Frontal cortex (tissue), 4 donors: Measurements from ENCODE around the gene SLC16A2. TPM values are rescaled to one million over a fixed set of nuclear protein-coding genes. Genes with fewer than 3 reads are reported as not detected.

Experiments
- DNase-seq, 2 donors: peaks; one replicate each; pipeline ENCODE4 v3.0.0; 2012; ENCODE audit warnings: low spot score in 2 of 2
- FAIRE-seq: peaks from 2 replicates; lab custom pipeline; 2012; peaks lifted over from hg19 to GRCh38; lab: Jason Lieb, UNC
- small RNA-seq: library from RNA; depleted of rRNA; stranded (forward); fragments of <200 nt; gene quantifications from one replicate; pipeline ENCODE3, GENCODE V24; 2014
- total RNA-seq: library from RNA; depleted of rRNA; stranded (reverse); fragments of >200 nt; gene quantifications from one replicate; pipeline ENCODE4 v1.2.3, GENCODE V29; 2014
- donor health status: control.
- donor health status: control.
- donor health status: control.

SLC16A2 gene
- total RNA-seq, 1 donor from 2014 or later, result 13.0 TPM

- FAIRE-seq, result no peak
- no peak for DNase-seq
Observed at GRCh38 chrX:74529311-74529710, 108.0 kb downstream of the SLC16A2 start.

GRCh38 chrX:74531081-74531480 lies 109.8 kb downstream of the SLC16A2 start:
- FAIRE-seq (no peak), DNase-seq (no peak)

GRCh38 chrX:74534569-74535038 lies 113.3 kb downstream of the SLC16A2 start:
- DNase-seq (no peak), FAIRE-seq (no peak)

- FAIRE-seq, result no peak
Observed at GRCh38 chrX:74535086-74535407, 113.8 kb downstream of the SLC16A2 start.

GRCh38 chrX:74535408-74536151 lies 114.3 kb downstream of the SLC16A2 start:
- peak; percentile 49 to 54 for DNase-seq
- FAIRE-seq, result no peak

More at GRCh38 chrX:74535086-74535407, 113.8 kb downstream of the SLC16A2 start:
- no peak for DNase-seq

- DNase-seq (peak; percentile 46 to 74), FAIRE-seq (no peak)
Observed at GRCh38 chrX:74536152-74536831, 115.0 kb downstream of the SLC16A2 start.

- peak in 1 of 2 donors; percentile 3 for DNase-seq
- no peak for FAIRE-seq
Observed at GRCh38 chrX:74536832-74537371, 115.6 kb downstream of the SLC16A2 start.

GRCh38 chrX:74540635-74541249 lies 119.4 kb downstream of the SLC16A2 start:
- no peak for DNase-seq
- FAIRE-seq, result no peak

GRCh38 chrX:74545880-74546523 lies 124.7 kb downstream of the SLC16A2 start:
- FAIRE-seq (no peak), DNase-seq (no peak)

GRCh38 chrX:74546984-74547383 lies 125.7 kb downstream of the SLC16A2 start:
- no peak for DNase-seq
- no peak for FAIRE-seq

GRCh38 chrX:74550295-74550802 lies 129.1 kb downstream of the SLC16A2 start:
- FAIRE-seq (no peak), DNase-seq (peak in 1 of 2 donors; percentile 39)

GRCh38 chrX:74551934-74552333 lies 130.6 kb downstream of the SLC16A2 start:
- no peak for FAIRE-seq
- no peak for DNase-seq

GRCh38 chrX:74557378-74557777 lies 136.1 kb downstream of the SLC16A2 start:
- DNase-seq (no peak), FAIRE-seq (no peak)

- DNase-seq (no peak), FAIRE-seq (no peak)
Observed at GRCh38 chrX:74578137-74578536, 156.8 kb downstream of the SLC16A2 start.

GRCh38 chrX:74579597-74580198 lies 158.4 kb downstream of the SLC16A2 start:
- FAIRE-seq (no peak), DNase-seq (no peak)

Small RNA genes within 50 kb of the gene (small RNA-seq; reads per million reads assigned to genes)
- not detected for gene RN7SL790P

Other genes with a start within 250 kb of the SLC16A2 start
- gene ZCCHC13, start 117.3 kb upstream of the SLC16A2 start, total RNA-seq, result not detected
- gene RLIM, start 193.1 kb downstream of the SLC16A2 start, total RNA-seq, result 123 TPM